NCI-H446 (cell line): Measurements from ENCODE around the gene MYL5.
"Not testable (repeated sequence)": the region's sequence is repeated elsewhere in the genome, so short reads cannot be mapped to it uniquely, and the experiment has no call there.

Source experiments
- DNase-seq, 2 experiments: peaks; one replicate each; lab custom pipeline; 2025; lab: John Stamatoyannopoulos, UW

The MYL5 gene

GRCh38 chr4:656436-657337, 17.7 kb upstream of the MYL5 start:
- no peak for DNase-seq

GRCh38 chr4:657338-657833, 17.0 kb upstream of the MYL5 start:
- no peak for DNase-seq

GRCh38 chr4:657834-658667, 16.3 kb upstream of the MYL5 start:
- no peak for DNase-seq

- DNase-seq: no peak
These were observed 15.4 kb upstream of the MYL5 start for GRCh38 chr4:658681-659667.

GRCh38 chr4:659851-660250, 14.5 kb upstream of the MYL5 start:
- DNase-seq: no peak

GRCh38 chr4:660401-660800, 13.9 kb upstream of the MYL5 start:
- DNase-seq: no peak

- no peak for DNase-seq
These were observed 13.1 kb upstream of the MYL5 start for GRCh38 chr4:661231-661630.

- no peak for DNase-seq
These were observed 12.2 kb upstream of the MYL5 start for GRCh38 chr4:661881-662761.

- no peak for DNase-seq
These were observed 11.3 kb upstream of the MYL5 start for GRCh38 chr4:663046-663437.

GRCh38 chr4:663438-664428, 10.6 kb upstream of the MYL5 start:
- peak in 1 of 2 experiments; percentile 22 for DNase-seq

GRCh38 chr4:664713-665231, 9.6 kb upstream of the MYL5 start:
- no peak for DNase-seq

- no peak for DNase-seq
These were observed 9.0 kb upstream of the MYL5 start for GRCh38 chr4:665381-665750.

- no peak for DNase-seq
These were observed 8.4 kb upstream of the MYL5 start for GRCh38 chr4:665751-666435.

- no peak for DNase-seq
These were observed 7.9 kb upstream of the MYL5 start for GRCh38 chr4:666436-666810.

- DNase-seq: no peak
These were observed 7.4 kb upstream of the MYL5 start for GRCh38 chr4:666822-667544.

GRCh38 chr4:667545-667925, 6.8 kb upstream of the MYL5 start:
- DNase-seq: no peak

- DNase-seq: not testable (repeated sequence)
These were observed 6.1 kb upstream of the MYL5 start for GRCh38 chr4:668219-668618.
